ENCODE data around the gene EML2.
A peak's percentile ranks its signal among the peaks of the same experiment; 100 is the strongest.

Gene EML2

GRCh38 chr19:45670670-45671453 is 31.7 kb upstream of the EML2 start:
- H3K4me1 ChIP-seq (ENCODE audit: control insufficient read depth, low read length) = peaks cover 38% of the 10 kb centered on the region
- H3K36me3 ChIP-seq (ENCODE audit: control insufficient read depth, low read length) = no peaks in the 10 kb centered on the region
- no peaks in the 10 kb centered on the region for H3K9me3 ChIP-seq (ENCODE audit: control insufficient read depth, insufficient read depth, low read length)
- H3K27ac ChIP-seq (ENCODE audit: low read depth, low read length) = no peak overlapping the region
- H3F3A ChIP-seq (ENCODE audit: control insufficient read depth, insufficient read depth) = peaks cover 16% of the 10 kb centered on the region
- no peaks in the 10 kb centered on the region for H4K20me1 ChIP-seq (ENCODE audit: control insufficient read depth, insufficient read depth, low read depth, low read length)
- H3K4me3 ChIP-seq (ENCODE audit: low read length) = peak overlapping the region; percentile 41
- peak overlapping the region; percentile 56 for H3K4me2 ChIP-seq (ENCODE audit: low read length)
- peaks cover 5% of the 10 kb centered on the region; the same call in 1 of the 2 replicates for H3K27me3 ChIP-seq (ENCODE audit: control insufficient read depth, low read length)
- H3K79me2 ChIP-seq (ENCODE audit: control insufficient read depth, low read length) = no peaks in the 10 kb centered on the region
- TF ChIP-seq EZH2phosphoT487 (IDR thresholded peaks at IDR 0.05; ENCODE audit: borderline replicate concordance, low read length) = no peak
- TF ChIP-seq CTCF (IDR thresholded peaks at IDR 0.05; ENCODE audit: low read depth, low read length, poor library complexity, severe bottlenecking) = no peak
- no peaks in the 10 kb centered on the region for H3K9me2 ChIP-seq (replicated peaks; ENCODE audit: control insufficient read depth, low read length)

GRCh38 chr19:45668342-45668871 is 29.2 kb upstream of the EML2 start:
- peak overlapping the region; percentile 99 for H3K4me2 ChIP-seq (ENCODE audit: low read length)
- peaks cover 16% of the 10 kb centered on the region for H3F3A ChIP-seq (ENCODE audit: control insufficient read depth, insufficient read depth)
- no peaks in the 10 kb centered on the region for H4K20me1 ChIP-seq (ENCODE audit: control insufficient read depth, insufficient read depth, low read depth, low read length)
- peak overlapping the region; percentile 19; the same call in 1 of the 2 replicates for H3K27ac ChIP-seq (ENCODE audit: low read depth, low read length)
- TF ChIP-seq EZH2phosphoT487 (IDR thresholded peaks at IDR 0.05; ENCODE audit: borderline replicate concordance, low read length) (no peak), CTCF (IDR thresholded peaks at IDR 0.05; ENCODE audit: low read depth, low read length, poor library complexity, severe bottlenecking) (no peak)
- H3K79me2 ChIP-seq (ENCODE audit: control insufficient read depth, low read length) = no peaks in the 10 kb centered on the region
- no peaks in the 10 kb centered on the region for H3K9me3 ChIP-seq (ENCODE audit: control insufficient read depth, insufficient read depth, low read length)
- H3K27me3 ChIP-seq (ENCODE audit: control insufficient read depth, low read length) = peaks cover 5% of the 10 kb centered on the region; the same call in 1 of the 2 replicates
- H3K9me2 ChIP-seq (replicated peaks; ENCODE audit: control insufficient read depth, low read length) = no peaks in the 10 kb centered on the region
- H3K4me3 ChIP-seq (ENCODE audit: low read length) = peak overlapping the region; percentile 90
- H3K4me1 ChIP-seq (ENCODE audit: control insufficient read depth, low read length) = peaks cover 46% of the 10 kb centered on the region
- no peaks in the 10 kb centered on the region for H3K36me3 ChIP-seq (ENCODE audit: control insufficient read depth, low read length)

- Histone ChIP-seq H3F3A (ENCODE audit: control insufficient read depth, insufficient read depth) (peaks cover 16% of the 10 kb centered on the region), H3K9me2 (replicated peaks; ENCODE audit: control insufficient read depth, low read length) (no peaks in the 10 kb centered on the region), H3K27me3 (ENCODE audit: control insufficient read depth, low read length) (peaks cover 5% of the 10 kb centered on the region; the same call in 1 of the 2 replicates), H4K20me1 (ENCODE audit: control insufficient read depth, insufficient read depth, low read depth, low read length) (no peaks in the 10 kb centered on the region), H3K27ac (ENCODE audit: low read depth, low read length) (peak within 1 kb of the TSS; percentile 19; the same call in 1 of the 2 replicates), H3K79me2 (ENCODE audit: control insufficient read depth, low read length) (no peaks in the 10 kb centered on the region), H3K4me1 (ENCODE audit: control insufficient read depth, low read length) (peaks cover 46% of the 10 kb centered on the region), H3K9me3 (ENCODE audit: control insufficient read depth, insufficient read depth, low read length) (no peaks in the 10 kb centered on the region), H3K4me3 (ENCODE audit: low read length) (peak within 1 kb of the TSS; percentile 90), H3K4me2 (ENCODE audit: low read length) (peak within 1 kb of the TSS; percentile 99), H3K36me3 (ENCODE audit: control insufficient read depth, low read length) (no peaks in the 10 kb centered on the region)
- TF ChIP-seq EZH2phosphoT487 (IDR thresholded peaks at IDR 0.05; ENCODE audit: borderline replicate concordance, low read length) (no peak), CTCF (IDR thresholded peaks at IDR 0.05; ENCODE audit: low read depth, low read length, poor library complexity, severe bottlenecking) (no peak)
Observed at GRCh38 chr19:45667620-45668341, 28.6 kb upstream of the EML2 start, which contains the start of gene GIPR. TSS of gene GIPR (plus strand) at chr19:45668221. CDS start at chr19:45669521, 1,300 bp downstream.
